ENCODE measurements around the gene KIF26B.

- no peak for TF ChIP-seq CTCF (IDR thresholded peaks at IDR 0.05)
- no peak for TF ChIP-seq POLR2A (IDR thresholded peaks at IDR 0.05)
Measured at GRCh38 chr1:245454051-245454450, 299.3 kb downstream of the KIF26B start.

Measured in body of pancreas (tissue), 4 donors.